CD4-positive, alpha-beta T cell treated with Interleukin-6 at 100 ng/mL for 8 hours (primary cell): Measurements from ENCODE around the gene RBFA.

ENCODE experiments used
- DNase-seq: peaks from one replicate; pipeline ENCODE4 v3.0.0-alpha.2; 2020; ENCODE audit warnings: mixed read lengths, low spot score

RBFA gene

DNA sequence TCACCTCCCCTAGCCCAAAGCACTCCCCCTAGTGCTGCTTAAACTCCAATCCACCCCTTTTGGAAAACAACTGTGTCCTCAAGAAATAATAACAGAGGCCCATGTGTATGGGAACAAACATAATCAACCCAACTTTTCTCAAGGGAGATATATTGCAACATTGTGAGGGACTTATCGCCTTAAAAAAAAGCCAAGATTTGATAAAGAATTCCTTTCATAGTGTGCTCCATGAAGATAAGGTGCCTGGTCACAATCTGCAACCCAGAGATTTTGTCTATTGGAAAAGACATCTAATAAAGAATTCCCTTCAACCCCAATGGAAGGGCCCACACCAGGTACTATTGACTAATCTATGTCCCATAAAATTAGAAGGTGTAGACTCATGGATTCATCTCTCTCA is 4.5 kb upstream of the RBFA start:
- DNase-seq = no peak

DNA sequence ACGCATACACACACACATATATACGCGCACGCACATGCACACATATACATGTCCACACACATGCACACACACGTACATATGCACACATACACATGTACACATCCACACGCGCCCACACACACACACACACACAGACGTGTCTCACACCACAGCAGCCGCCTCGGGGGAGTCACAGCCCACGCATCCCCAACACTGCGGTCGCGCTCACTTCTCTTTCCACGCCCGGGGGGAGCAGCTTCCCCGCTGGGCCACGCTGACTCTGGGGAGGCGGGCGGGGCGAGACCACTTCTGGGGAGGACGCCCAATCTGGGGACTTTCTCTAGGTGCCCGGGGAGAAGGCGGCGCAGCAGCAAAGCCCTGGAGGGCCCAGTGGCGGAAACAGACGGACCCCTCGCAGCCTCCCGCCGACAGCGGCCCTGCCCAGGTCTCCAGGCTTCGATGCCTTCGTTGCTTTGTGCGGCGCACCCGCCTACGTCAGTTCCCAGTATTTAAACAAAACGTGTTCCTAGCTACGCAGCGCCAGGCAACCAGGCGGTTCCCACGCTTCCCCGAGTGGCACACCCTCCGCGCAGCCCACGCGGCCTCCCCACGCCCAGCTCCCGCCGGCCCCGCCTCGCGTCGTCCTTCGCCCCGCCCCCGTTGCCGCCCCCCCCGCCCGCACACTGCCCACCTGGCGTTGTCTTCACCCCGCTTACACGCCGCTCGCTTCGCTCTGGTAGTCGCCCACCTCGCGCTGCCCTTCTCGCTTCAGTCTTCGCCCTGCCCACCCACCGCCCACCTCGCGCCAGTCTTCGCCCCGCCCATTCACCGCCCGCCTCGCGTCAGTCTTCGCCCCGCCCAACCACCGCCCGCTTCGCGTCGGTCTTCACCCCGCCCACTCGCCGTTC is 810 bp upstream of the RBFA start:
- no peak for DNase-seq

DNA sequence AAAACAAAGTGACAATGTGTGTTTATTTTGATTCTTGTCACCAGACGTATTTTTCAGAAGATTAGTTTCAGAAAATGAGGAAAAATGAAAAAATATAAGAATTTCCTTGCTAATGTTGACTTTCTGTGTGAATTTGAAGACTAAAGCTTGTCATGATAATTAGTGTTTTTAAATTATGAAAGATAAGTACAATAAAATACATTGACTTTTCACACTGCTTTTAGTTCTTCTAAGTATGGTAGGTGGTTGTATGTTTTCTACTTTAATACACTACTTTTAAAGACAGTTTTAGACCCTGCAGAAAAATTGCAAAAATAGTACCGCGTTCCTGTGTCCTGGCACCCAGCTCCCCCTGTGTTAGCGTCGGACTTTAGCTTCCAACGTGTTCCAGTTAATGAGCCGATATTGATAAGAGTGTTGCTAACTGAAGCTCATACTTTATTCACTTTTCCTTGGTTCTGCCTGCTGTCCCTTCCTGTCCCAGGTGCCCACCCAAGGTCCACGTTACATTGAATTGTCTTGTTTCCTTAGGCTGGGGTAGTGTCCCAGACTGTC is 695 bp downstream of the RBFA start:
- DNase-seq = no peak

DNA sequence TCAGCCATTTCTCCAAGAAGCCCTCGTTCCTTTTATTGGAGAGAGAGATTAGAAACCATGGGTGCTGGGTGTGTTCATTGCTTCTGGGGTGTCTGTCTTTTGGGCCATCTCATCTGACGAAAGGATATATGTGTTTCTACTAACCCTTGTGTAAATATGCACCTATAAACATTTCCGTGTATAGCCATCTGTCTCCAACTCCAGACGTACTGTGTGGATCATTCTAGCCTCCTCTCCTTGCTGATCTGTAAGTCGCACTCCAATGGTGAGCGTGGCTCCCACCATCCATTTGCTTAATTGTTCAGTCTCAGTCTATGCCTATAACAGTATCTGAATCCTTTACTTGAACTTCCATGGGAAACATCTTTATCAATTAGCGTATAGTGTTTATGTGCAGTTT is 1.8 kb downstream of the RBFA start:
- no peak for DNase-seq

DNA sequence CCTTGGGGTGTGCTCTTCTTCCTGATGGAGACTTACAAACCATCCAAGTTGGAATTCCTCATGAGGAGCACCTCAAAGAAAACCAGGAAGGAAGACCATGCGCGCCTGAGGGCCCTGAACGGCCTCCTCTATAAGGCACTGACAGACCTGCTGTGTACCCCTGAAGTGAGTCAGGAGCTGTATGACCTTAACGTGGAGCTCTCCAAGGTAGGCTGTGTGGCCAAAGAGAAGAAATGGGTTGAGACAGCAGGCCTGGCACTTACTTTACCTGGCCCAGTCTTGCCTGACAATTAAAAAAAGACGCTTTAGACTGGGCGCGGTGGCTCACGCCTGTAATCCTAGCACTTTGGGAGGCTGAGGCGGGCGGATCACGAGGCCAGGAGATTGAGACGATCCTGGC is 3.1 kb downstream of the RBFA start:
- DNase-seq = no peak

DNA sequence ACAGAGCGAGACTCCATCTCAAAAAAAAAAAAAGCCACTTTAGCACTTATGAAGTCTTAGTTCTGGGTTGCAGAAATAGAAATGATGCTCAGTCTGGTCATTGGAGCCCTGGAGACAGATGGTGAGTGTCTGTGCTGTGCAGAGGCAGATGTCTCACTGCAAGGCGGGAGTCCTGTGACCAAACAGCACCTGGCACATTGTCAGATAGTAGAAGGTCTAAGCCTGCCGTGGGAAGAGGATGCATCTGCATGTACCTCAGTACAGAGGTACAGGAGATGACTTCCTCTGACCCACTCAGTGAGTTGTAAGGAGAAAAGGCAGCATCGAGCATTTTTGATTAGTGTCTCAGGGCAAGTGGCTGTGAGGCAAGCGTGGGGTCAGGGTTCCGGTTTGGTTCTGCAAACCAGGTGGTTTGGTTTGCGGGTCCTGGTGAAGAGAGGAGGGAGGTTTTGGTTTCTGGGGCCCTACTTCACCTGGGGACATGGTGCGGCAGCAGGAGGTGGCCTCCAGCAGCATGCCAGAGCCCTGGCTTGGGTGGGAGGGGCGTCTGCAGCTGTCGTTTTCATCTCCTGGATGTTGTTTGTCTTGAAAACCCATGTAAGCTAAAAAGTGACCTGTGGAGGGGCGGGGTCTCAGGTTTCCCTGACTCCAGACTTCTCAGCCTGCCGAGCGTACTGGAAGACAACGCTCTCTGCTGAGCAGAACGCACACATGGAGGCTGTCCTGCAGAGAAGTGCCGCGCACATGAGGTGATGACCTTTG is 3.8 kb downstream of the RBFA start:
- DNase-seq = no peak

DNA sequence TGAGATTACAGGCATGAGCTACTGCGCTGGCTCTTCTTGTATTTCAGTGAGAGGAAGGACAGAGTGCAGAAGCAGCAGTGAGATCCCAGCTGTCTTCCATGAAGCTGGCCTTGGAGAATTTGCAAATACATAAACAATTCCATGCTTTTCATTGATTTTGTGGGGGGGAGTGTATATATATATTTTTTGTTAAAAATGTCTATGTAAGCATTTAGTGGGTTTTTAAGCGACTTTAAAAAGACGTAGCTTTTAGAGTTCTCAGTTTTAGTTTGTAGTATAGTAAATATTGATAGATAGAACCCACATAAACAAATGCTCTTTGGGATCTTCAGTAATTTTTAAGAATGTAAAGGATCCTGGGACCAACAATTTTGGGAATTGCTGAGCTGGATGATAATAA is 6.3 kb downstream of the RBFA start:
- DNase-seq = no peak

DNA sequence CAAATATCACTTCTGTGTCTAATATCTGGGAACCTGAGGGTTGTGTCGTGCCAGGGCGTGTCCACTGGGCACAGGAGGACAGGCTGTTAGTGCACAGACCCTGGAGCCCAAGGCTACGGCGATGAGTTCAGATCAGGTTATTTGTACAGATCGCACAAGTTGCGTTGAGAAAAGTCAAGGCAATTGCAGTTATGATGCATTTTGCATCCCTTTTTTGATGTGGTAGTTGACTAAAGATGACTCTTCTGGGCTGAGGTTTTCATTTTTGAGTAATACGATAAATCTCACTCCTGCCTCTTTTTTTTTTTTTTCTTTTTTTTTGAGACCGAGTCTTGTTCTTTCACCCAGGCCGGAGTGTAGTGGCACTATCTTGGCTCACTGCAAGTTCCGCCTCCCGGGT is 7.2 kb downstream of the RBFA start:
- no peak for DNase-seq

DNA sequence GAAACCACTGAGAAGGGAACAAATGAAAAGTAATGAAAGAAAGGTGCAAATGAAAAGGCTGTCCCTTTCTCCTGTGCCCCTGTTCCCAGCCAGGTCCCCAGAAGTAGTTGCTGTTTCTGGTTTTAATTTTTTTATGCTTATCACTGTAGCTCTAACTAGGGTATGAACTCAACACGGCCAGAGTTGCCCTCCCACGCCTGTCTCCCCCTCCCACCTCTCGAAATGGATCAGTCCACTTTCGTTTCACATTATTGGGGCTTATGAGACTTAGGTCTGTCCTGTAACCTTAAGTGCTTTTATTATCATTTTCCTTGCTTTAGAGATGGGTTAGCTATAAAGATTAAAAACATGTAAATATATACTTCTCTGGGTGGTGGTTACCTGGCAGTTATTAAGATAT is 8.6 kb downstream of the RBFA start:
- no peak for DNase-seq

DNA sequence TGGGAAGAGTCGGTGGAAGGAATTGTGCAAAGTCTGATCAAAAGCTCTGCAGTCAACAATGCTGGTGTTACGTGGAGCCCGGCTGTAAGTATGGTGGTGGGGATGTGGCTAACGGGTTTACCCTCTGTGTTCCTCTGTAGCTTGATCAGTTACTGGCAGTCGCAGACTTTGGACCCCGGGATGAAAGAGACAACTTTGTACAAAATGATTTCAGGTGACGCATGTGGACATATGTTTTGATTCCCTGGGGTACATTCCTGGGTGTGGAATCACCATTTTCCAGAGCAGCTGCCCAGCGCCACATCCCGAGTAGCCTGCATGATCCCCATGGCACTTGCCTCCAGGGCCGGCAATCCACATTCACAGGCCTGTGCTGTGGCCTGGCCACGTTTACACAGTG is 9.8 kb downstream of the RBFA start:
- DNase-seq = no peak

DNA sequence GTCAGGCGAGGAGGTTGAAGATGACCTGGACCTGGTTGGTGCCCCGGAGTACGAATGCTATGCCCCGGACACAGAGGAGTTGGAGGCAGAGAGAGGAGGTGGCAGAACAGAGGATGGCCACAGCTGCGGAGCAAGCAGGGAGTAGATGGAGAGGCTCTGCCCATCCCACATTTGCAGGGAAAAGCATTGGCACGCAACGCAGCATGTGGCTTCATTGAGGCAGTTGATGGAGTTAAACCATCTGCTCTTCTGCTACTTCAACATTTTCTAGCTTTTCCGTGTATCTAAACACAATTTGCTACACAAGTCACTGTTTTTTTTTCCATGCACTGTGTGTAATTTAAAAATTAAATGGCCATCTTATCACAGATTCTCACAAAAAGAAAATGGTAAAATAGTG is 11.8 kb downstream of the RBFA start:
- DNase-seq = no peak

DNA sequence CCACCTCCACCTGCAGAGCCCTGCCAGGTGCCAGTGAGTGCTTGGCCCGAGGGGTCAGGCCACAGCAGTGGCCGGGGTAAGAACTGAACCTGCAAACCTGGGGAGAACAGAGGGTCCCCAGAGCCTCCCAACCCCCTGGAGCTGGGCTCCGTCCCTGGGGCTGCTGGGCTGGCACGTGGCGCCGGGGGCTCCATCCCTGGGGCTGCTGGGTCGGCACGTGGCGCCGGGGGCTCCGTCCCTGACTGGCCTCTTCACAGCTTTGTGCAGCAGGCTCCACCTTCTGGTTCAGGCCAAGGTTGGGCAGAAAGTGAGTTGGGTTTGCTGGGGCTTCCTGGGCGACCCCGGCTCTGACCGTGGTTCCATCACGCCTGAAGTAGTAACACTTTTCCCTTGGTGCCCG is 12.2 kb downstream of the RBFA start:
- no peak for DNase-seq

DNA sequence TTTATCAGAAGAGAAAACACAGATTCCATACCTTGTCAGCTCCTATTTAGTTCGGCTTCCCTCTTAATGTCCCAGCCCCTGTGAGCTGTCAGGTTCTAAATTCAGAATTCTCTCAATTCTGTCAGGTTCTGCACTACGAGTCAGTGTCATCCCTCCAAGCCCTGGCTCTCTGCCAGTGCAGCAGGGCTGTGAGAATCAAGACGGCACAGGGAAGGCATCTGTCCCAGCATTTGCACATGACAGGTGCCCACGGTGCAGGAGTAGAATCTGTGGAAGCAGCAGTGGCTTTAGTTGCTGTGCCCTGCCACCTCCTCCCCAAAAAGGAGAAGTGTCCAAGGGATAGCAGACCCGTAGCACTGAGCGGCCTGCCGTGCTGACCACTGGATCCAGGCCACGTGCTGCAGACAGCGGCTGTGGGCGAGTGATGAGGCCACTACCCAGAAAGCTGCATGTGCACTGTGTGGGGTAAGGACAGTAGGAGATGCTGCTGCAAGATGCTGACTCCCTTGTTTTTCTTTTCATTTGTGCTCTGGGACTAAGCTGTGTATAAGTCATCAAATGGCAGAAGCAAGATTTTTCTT is 12.8 kb downstream of the RBFA start:
- DNase-seq = no peak

DNA sequence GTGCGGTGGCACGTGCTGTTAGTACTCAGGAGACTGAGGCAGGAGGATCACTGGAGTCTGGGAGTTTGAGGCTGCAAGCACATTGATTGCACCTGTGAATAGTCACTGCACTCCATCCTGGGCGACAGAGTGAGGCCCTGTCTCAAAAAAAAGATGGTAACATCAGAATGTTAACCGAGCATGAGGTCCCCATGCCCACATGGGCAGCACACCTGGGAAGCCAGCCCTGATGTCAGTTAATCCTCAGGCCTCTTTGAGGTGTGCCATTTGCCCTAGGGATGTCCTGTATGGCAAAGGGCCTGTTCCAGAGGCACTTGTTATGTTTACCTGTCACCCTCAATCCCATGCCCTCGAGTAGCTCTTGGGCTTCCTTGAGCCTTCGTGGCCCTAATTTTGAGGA is 16.6 kb downstream of the RBFA start:
- no peak for DNase-seq

DNA sequence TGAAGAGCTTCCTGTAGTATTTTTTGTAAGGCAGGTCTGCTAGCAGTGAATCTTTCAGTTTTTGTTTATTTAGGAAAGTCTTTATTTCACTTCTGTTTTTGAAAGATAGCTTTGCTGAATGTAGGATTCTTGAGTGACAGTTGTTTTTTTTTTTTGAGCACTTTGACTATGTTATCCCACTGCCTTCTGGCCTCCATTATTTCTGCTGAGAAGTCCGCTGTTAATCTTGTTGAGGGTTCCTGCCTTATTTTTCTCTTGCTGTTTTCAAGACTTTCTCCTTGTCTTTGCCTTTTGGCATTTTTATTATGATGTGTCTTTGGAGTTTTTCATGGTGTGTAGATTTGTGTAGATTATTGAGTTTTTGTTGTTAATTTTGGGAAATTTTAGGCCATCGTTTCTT is 21.9 kb downstream of the RBFA start:
- no peak for DNase-seq

DNA sequence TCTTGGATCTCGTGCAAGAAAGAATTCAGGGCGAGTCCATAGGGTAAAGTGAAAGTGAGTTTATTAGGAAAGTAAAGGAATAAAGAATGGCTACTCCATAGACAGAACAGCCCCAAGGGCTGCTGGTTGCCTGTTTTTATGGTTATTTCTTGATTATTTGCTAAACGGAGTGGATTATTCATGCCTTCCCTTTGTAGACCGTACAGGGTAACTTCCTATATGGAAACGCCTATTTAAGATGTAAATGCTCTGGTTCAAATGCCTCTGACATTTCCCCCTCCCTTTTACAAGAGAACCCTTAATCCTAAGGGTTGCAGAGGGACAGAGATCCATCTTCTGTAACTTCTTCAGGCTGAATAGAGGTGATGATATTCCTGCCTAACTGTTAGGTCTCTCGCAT is 25.7 kb downstream of the RBFA start:
- DNase-seq = no peak

DNA sequence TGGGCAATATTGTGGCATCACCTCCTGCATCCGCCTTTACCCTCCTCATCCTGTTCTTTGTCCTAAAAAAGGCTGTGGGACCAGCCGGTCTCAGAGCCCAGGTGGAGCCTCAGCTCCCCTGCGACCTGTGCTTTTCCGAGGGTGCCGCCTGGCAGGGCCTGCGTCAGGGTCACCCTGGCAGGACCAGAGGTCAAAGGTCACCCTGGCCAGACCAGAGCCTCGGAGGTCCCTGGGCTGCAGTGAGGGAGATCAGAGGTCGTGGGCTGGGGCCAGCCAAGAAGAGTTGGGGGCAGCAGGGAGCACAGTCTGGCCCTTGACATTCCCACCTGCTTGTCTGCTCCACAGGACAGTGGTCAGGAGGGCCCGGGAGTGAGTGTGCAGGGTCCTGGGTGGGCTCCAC is 31.5 kb downstream of the RBFA start:
- DNase-seq = no peak

DNA sequence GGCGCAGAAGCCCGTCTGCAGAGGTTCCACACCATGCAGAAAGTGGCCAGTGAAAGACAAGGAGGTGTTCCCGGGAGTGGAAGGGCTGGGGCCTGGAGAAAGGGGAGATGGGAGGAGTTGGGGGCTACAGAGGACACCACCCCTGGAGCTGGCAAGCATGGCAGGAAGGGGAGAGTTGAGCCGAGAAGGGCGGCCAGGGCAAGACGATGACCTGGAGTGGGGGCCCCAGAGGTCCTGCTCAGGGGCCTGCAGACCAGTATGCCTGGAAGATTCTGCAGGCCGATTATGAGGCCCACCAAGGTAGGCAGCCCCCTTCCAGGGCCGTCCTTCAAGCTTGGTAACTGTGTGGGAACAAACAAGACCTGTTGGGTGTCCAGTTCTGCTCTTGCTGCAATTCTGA is 33.1 kb downstream of the RBFA start:
- no peak for DNase-seq

DNA sequence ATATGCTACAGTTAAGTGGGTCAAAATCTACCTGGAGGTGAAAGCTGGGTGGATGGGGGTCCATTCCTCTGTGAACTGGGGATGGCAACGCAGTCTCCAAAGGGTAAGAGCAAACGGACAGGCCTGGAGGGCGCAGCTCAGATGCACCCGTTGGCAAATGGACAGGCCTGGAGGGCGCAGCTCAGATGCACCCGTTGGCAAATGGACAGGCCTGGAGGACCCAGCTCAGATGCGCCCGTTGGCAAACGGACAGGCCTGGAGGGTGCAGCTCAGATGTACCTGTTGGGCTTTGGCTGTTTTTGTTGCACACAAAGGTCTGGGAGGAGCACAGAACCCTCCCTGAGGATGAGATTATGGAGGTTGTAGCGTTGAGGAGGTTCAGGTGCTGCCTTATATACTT is 33.7 kb downstream of the RBFA start:
- DNase-seq = no peak

DNA sequence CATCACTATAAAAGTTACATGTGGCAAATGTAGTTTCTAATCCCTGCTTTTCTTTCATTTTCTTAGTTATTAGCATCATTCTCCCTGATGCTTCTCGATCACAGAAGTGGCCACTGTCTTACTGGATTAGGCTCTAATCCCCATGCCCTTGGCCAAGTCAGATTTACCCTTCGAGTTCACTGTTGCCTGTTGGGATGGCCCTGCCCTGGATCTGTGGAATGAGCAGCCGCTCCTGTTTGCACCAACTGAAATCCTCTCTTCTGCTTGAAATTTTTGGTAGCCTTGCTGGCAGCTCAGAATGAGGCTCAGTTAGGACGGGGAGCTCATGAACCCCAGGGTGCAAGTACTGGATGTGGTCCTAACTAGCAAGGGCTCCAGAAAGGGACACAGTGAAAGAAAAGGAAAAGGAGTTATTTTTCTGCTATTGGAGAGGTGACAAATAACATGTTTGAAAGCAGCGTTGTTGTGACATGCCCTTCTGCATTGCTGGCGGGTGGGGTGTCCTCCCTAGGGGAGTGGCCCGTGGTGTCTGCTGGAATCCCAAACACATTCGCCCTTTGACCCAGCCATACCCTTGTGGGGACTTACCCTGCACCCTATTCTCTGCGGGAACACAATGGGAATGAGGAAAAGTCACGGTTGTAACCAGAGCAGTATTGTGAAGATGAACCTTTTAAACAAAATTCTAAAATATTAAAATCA is 34.5 kb downstream of the RBFA start:
- DNase-seq = no peak

DNA sequence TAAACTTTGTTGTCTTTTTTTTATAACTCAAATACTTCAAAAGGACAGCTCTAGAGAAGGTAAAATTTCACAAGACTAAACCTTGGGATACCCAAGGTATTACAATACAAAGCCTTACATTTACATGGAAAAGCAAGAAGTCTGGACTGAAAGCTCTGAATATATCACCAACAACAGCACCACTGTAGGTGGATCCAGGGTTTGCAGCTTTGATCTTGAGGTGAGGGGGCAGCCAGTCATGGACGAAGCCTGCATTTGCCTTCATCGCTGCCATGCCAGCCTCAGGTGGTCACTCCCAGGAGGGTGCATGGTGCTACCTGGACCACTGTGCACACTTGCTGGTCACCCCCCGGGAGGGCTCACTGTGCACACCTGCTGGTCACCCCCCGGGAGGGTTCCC is 36.6 kb downstream of the RBFA start:
- no peak for DNase-seq

DNA sequence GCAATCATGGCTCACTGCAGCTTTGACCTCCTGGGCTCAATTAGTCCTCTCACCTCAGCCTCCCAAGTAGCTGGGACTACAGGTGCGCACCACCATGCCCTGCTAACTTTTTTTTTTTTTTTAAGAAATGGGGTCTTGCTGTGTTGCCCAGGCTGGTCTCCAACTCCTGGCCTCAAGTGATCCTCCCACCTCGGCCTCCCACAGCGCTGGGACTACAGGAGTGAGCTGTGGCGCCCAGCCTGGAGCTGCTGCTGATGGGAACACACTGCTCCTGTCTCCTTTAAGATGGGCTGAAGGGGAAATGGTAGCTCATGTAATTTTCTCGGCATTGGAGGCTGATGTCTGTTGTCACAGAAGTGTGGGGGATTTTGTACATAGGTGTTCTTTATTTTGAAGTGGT is 39.9 kb downstream of the RBFA start:
- no peak for DNase-seq
